ENCODE measurements around the gene SERF2.
"Not testable (repeated sequence)": the region's sequence is repeated elsewhere in the genome, so short reads cannot be mapped to it uniquely, and the experiment has no call there.

The SERF2 gene

DNA sequence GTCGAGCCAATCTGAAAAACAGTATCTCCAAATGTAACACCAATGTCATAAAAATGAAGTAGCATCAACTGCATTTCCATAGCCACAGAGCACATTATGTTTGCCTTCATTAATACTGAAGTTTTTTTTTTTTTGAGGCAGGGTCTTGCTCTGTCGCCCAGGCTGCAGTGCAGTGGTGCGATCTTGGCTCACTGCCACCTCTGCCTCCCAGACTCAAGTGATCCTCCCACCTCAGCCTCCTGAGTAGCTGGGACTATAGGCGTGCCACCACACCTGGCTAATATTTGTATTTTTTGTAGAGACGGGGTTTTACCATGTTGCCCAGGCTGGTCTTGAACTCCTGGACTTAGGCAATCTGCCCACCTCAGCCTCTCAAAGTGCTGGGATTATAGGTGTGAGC lies 22.9 kb downstream of the SERF2 start:
- H3K27me3 ChIP-seq (replicated peaks; ENCODE audit: control insufficient read depth, insufficient read depth, low read length); DNase-seq (ENCODE audit: low read depth); H3K4me3 ChIP-seq (ENCODE audit: low read length); H3K9me3 ChIP-seq (ENCODE audit: control insufficient read depth, low read length); H3K9ac ChIP-seq (ENCODE audit: low read length); H3K4me1 ChIP-seq (ENCODE audit: control insufficient read depth, insufficient read depth, low read length): not testable (repeated sequence)
- peaks cover 68% of the 10 kb centered on the region for H3K36me3 ChIP-seq (ENCODE audit: control insufficient read depth, insufficient read depth, low read length, severe bottlenecking)

DNA sequence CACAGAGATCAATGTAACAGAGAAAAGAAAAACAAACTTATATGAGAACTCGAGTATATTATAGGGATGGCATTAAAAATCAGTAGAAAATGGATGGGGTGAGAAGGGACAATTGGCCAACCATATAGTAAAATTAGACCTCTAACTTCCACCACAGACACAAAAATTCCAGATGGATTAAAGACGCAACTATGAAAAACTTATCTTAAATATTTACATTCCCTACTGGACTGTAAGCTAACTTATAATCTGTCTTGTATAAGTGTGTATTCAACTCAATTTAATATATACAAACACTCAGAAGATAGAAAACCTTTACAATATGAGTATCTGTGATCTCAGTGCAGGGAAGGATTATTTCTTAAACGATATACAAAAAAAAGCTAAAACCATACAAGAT lies 29.4 kb downstream of the SERF2 start:
- H3K36me3 ChIP-seq (ENCODE audit: control insufficient read depth, insufficient read depth, low read length, severe bottlenecking): peaks cover 13% of the 10 kb centered on the region
- no peaks in the 10 kb centered on the region for H3K27me3 ChIP-seq (replicated peaks; ENCODE audit: control insufficient read depth, insufficient read depth, low read length)
- no peak for DNase-seq (ENCODE audit: low read depth)
- no peaks in the 10 kb centered on the region for H3K9me3 ChIP-seq (ENCODE audit: control insufficient read depth, low read length)
- peaks cover 16% of the 10 kb centered on the region for H3K4me1 ChIP-seq (ENCODE audit: control insufficient read depth, insufficient read depth, low read length)
- H3K9ac ChIP-seq (ENCODE audit: low read length): no peak overlapping the region
- no peak overlapping the region for H3K4me3 ChIP-seq (ENCODE audit: low read length)

DNA sequence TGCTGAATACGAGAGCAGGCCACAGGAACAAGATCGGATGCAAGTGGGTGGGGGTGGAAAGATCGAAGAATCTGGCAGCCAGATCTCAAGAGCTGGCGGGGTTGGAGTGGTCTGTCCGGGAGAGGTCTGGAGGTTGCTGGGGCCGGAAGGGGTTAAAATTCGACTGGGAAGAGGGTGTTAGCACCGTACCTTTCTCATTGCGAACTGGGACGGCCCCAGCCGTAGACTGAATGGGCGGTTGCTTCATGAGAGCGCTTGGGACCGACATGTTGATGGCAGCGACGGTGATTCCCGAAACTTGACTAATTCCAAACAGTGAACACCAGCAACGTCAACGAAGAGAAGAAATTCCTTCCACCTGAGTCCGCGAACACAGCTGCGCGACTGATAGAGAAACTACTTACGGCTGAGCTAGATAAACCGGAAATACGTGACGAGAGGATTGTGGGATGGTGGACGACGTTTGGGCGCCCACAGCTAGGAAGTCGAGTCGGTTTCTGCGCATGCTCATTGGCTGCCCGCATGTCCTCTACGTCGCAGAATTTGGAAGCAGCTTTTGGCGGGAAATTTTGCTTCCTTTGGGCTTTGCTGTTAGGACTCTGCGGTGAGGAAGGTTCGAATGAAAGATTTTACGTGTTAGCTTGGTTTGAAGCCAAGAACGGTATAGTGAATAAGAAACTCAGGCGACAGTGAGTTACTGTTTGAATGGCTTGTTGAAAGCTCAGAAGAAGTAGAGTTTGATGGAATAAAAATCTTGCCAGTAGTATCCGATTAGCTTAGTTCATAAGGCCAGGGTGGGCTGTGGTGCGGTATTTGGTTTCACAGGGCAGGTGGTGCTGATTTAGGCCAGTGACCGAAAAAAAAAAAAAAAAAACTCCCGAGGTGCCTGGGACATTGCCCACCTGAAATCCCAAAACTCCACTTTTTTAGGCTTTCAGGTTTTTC lies 32.5 kb downstream of the SERF2 start, which contains the start of gene MFAP1:
MFAP1 (minus strand) TSS at position 389 of the 945 bp plus-strand sequence; CDS start at position 268, 121 bp downstream.
- peak; percentile 99 for DNase-seq (ENCODE audit: low read depth)
- Histone ChIP-seq H3K36me3 (ENCODE audit: control insufficient read depth, insufficient read depth, low read length, severe bottlenecking) (no peaks in the 10 kb centered on the region), H3K4me1 (ENCODE audit: control insufficient read depth, insufficient read depth, low read length) (peaks cover 26% of the 10 kb centered on the region), H3K9ac (ENCODE audit: low read length) (peak within 1 kb of the TSS; percentile 98), H3K4me3 (ENCODE audit: low read length) (peak within 1 kb of the TSS; percentile 95), H3K9me3 (ENCODE audit: control insufficient read depth, low read length) (no peaks in the 10 kb centered on the region), H3K27me3 (replicated peaks; ENCODE audit: control insufficient read depth, insufficient read depth, low read length) (no peaks in the 10 kb centered on the region)

DNA sequence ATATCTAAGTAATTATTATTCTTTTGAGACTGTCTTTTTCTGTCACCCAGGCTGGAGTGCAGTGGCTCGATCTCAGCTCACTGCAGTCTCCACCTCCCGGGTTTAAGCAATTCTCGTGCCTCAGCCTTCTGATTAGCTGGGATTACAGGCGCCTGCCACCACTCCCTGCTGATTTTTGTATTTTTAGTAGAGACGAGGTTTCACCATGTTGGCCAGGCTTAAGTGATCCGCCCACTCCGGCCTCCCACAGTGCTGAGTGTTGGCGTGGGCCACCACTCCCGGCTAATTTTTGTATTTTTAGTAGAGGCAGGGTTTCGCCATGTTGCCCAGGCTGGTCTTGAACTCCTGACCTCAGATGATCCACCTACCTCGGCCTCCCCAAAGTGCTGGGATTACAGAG lies 33.2 kb downstream of the SERF2 start:
- not testable (repeated sequence) for H3K9ac ChIP-seq (ENCODE audit: low read length); DNase-seq (ENCODE audit: low read depth); H3K4me3 ChIP-seq (ENCODE audit: low read length); H3K27me3 ChIP-seq (replicated peaks; ENCODE audit: control insufficient read depth, insufficient read depth, low read length); H3K36me3 ChIP-seq (ENCODE audit: control insufficient read depth, insufficient read depth, low read length, severe bottlenecking); H3K9me3 ChIP-seq (ENCODE audit: control insufficient read depth, low read length)
- peaks cover 26% of the 10 kb centered on the region for H3K4me1 ChIP-seq (ENCODE audit: control insufficient read depth, insufficient read depth, low read length)

DNA sequence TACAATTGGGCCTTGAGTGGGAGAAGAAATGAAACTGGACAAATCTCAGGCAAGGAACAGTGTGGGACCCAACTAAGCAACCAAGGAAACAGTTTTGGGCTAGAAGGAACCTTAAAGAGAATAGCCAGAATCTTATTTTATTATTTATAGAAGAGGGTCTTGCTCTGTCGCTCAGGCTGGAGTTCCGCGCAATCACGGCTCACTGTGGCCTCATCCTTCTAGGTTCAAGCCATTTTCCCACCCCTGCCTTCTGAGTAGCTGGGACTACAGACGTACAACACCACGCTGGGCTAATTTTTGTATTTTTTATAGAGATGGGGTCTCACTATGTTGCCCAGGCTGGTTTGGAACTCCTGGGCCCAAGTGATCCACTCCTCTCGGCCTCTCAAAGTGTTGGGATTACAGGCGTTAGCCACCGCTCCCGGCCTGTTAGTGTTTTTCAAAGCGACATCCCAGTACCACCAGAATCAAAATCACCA lies 33.9 kb downstream of the SERF2 start:
- Histone ChIP-seq H3K4me3 (ENCODE audit: low read length) (peak overlapping the region; percentile 88), H3K9me3 (ENCODE audit: control insufficient read depth, low read length) (no peaks in the 10 kb centered on the region), H3K36me3 (ENCODE audit: control insufficient read depth, insufficient read depth, low read length, severe bottlenecking) (no peaks in the 10 kb centered on the region), H3K27me3 (replicated peaks; ENCODE audit: control insufficient read depth, insufficient read depth, low read length) (no peaks in the 10 kb centered on the region), H3K4me1 (ENCODE audit: control insufficient read depth, insufficient read depth, low read length) (peaks cover 26% of the 10 kb centered on the region), H3K9ac (ENCODE audit: low read length) (peak overlapping the region; percentile 77)
- no peak for DNase-seq (ENCODE audit: low read depth)

DNA sequence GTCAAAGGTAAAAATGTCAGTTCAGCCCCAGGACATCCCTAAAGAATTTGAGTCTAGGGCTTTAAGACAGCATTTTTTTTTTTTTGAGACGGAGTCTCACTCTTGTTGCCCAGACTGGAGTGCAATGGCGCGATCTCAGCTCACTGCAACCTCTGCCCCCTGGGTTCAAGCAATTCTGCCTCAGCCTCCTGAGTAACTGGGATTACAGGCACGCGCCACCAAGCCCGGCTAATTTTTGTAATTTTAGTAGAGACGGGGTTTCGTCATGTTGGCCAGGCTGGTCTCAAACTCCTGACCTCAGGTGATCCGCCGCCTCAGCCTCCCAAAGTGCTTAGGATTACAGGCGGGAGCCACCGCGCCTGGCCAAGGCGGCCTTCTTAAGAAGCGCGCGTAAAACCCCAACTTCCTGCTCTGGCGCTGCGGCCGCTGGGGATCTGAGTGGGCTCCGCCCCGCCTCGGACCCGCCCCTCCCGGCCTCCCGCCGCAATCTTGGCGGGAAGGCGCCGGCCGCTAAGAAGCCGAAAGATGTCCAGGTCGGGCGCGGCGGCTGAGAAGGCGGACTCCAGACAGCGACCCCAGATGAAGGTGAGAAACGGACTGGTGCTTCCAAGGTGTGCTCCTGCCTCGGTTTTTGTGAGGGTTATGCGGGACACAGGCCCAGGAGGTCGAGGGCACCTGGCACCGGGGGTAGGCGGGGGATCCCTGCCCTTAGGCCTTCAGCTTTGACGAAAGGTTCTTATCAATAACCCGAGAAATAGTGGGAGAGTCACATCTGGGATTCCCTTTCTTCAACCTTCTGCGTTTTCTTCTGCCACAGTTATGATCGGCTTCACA lies 34.6 kb downstream of the SERF2 start, which contains the start of gene WDR76:
WDR76 (plus strand) TSS at position 495 of the 834 bp plus-strand sequence; CDS start at position 526, 31 bp downstream.
- Histone ChIP-seq H3K9ac (ENCODE audit: low read length) (peak within 1 kb of the TSS; percentile 77), H3K4me1 (ENCODE audit: control insufficient read depth, insufficient read depth, low read length) (peaks cover 25% of the 10 kb centered on the region), H3K36me3 (ENCODE audit: control insufficient read depth, insufficient read depth, low read length, severe bottlenecking) (no peaks in the 10 kb centered on the region), H3K27me3 (replicated peaks; ENCODE audit: control insufficient read depth, insufficient read depth, low read length) (no peaks in the 10 kb centered on the region), H3K9me3 (ENCODE audit: control insufficient read depth, low read length) (no peaks in the 10 kb centered on the region), H3K4me3 (ENCODE audit: low read length) (peak within 1 kb of the TSS; percentile 88)
- peak; percentile 89 for DNase-seq (ENCODE audit: low read depth)

DNA sequence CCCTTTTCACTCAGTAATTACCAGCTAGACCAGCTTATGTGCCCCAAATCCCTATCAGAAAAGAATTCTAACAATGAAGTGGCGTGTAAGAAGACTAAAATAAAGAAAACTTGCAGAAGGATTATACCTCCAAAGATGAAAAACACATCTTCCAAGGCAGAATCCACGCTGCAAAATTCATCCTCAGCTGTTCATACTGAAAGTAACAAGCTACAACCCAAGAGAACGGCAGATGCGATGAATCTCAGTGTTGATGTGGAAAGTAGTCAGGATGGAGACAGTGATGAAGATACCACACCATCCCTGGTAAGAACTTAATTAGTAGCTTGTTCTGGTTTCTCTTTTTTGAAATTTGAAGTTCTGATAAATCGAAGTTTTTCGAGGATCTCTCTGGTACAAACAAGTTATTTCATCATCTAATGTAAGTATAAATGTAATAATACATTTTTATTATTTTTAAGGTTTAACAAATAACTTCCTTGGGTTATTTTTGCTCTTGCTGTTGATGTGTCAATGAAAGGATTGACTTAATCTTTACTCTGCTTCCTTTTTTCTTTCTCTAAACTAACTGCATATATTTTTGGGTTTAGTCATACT lies 36.0 kb downstream of the SERF2 start:
- no peaks in the 10 kb centered on the region for H3K9me3 ChIP-seq (ENCODE audit: control insufficient read depth, low read length)
- H3K4me1 ChIP-seq (ENCODE audit: control insufficient read depth, insufficient read depth, low read length): peaks cover 21% of the 10 kb centered on the region
- H3K9ac ChIP-seq (ENCODE audit: low read length): peak overlapping the region; percentile 77
- no peaks in the 10 kb centered on the region for H3K27me3 ChIP-seq (replicated peaks; ENCODE audit: control insufficient read depth, insufficient read depth, low read length)
- peak overlapping the region; percentile 88 for H3K4me3 ChIP-seq (ENCODE audit: low read length)
- no peak for DNase-seq (ENCODE audit: low read depth)
- H3K36me3 ChIP-seq (ENCODE audit: control insufficient read depth, insufficient read depth, low read length, severe bottlenecking): no peaks in the 10 kb centered on the region

DNA sequence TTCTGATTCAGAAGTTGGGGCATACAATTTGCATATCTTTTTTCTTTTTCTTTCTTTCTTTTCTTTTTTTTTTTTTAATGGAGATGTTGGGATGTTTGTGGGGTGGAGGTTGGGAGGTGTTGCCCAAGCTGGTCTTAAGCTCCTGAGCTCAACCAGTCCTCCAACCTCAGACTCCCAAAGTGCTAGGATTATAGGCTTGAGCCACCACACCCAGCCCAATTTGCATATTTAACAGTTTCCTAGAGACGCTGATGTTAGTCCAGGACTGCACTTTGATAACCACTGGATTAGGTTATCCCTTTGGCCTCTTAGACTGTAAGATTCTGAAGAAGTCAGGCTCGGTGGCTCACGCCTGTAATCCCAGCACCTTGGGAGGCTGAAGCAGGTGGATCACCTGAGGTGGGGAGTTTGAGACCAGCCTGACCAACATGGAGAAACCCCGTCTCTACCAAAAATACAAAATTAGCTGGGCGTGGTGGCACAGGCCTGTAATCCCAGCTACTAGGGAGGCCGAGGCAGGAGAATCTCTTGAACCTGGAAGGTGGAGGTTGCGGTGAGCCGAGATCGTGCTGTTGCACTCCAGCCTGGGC lies 37.9 kb downstream of the SERF2 start:
- DNase-seq (ENCODE audit: low read depth); H3K9ac ChIP-seq (ENCODE audit: low read length); H3K4me3 ChIP-seq (ENCODE audit: low read length); H3K9me3 ChIP-seq (ENCODE audit: control insufficient read depth, low read length); H3K36me3 ChIP-seq (ENCODE audit: control insufficient read depth, insufficient read depth, low read length, severe bottlenecking); H3K27me3 ChIP-seq (replicated peaks; ENCODE audit: control insufficient read depth, insufficient read depth, low read length): not testable (repeated sequence)
- H3K4me1 ChIP-seq (ENCODE audit: control insufficient read depth, insufficient read depth, low read length): peaks cover 14% of the 10 kb centered on the region

DNA sequence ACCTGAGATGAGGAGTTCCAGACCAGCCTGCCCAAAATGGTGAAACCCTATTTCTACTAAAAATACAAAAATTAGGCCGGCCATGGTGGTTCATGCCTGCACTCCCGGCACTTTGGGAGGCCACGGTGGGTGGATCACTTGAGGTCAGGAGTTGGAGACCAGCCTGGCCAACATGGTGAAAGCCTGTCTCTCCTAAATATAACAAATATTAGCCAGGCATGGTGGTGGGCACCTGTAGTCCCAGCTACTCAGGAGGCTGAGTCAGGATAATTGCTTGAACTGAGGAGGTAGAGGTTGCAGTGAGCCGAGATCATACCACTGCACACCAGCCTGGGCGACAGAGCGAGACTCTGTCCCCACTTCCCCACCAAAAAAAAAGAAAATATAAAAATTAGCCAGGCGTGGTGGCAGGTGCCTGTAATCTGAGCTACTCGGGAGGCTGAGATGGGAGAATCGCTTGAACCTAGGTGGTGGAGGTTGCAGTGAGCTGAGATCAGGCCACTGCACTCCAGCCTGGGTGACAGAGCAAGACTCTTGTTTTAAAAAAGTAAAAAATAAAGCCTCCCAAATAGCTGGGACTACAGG lies 38.7 kb downstream of the SERF2 start:
- H3K9me3 ChIP-seq (ENCODE audit: control insufficient read depth, low read length); H3K36me3 ChIP-seq (ENCODE audit: control insufficient read depth, insufficient read depth, low read length, severe bottlenecking); DNase-seq (ENCODE audit: low read depth); H3K27me3 ChIP-seq (replicated peaks; ENCODE audit: control insufficient read depth, insufficient read depth, low read length); H3K9ac ChIP-seq (ENCODE audit: low read length); H3K4me3 ChIP-seq (ENCODE audit: low read length): not testable (repeated sequence)
- H3K4me1 ChIP-seq (ENCODE audit: control insufficient read depth, insufficient read depth, low read length): peaks cover 14% of the 10 kb centered on the region

DNA sequence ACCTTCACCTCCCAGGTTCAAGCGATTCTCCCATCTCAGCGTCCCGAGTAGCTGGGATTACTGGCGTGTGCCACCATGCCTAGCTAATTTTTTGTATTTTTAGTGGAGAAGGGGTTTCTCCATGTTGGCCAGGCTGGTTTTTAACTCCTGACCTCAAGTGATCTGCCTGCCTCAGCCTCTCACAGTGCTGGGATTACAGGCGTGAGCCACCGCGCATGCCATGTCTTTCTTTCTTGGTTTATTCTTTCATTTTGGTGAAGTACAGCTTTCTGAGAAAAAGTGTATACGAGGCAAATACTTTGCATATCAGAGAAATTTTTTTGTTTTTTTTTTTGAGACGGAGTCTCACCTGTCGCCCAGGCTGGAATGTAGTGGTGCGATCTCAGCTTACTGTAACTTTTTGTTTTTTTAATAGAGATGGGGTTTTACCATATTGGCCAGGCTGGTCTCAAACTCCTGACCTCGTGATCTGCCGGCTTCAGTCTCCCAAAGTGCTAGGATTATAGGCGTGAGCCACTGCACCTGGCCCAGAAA lies 39.5 kb downstream of the SERF2 start:
- not testable (repeated sequence) for H3K36me3 ChIP-seq (ENCODE audit: control insufficient read depth, insufficient read depth, low read length, severe bottlenecking); H3K27me3 ChIP-seq (replicated peaks; ENCODE audit: control insufficient read depth, insufficient read depth, low read length); DNase-seq (ENCODE audit: low read depth); H3K9ac ChIP-seq (ENCODE audit: low read length); H3K4me1 ChIP-seq (ENCODE audit: control insufficient read depth, insufficient read depth, low read length); H3K9me3 ChIP-seq (ENCODE audit: control insufficient read depth, low read length); H3K4me3 ChIP-seq (ENCODE audit: low read length)

All from adipocyte (in vitro differentiated cells).